Esophagus muscularis mucosa (tissue), 4 donors: ENCODE results near the gene ABCA1. TPM values are rescaled to one million over a fixed set of nuclear protein-coding genes. Genes with fewer than 3 reads are reported as not detected.

ENCODE experiments used
- DNase-seq: peaks from one replicate; pipeline ENCODE4 v3.0.0-alpha.2; 2017; ENCODE audit errors: extremely low spot score
- H3K27ac ChIP-seq, 4 donors: fragments of 200-600 bp; sonication (generic); replicated peaks in 1 of 4; 1 replicate in 3 of 4; 2 replicates in 1 of 4; pipeline ENCODE4 v1.5.1; 2016 to 2019; ENCODE audit warnings: mild to moderate bottlenecking in 1 of 4
- H3K27me3 ChIP-seq, 4 donors: fragments of 200-600 bp; sonication (generic); one replicate each; pipeline versions ENCODE4 v1.5.1 to v1.6.0; 2016 to 2019
- H3K36me3 ChIP-seq, 4 donors: fragments of 200-600 bp; sonication (generic); one replicate each; pipeline ENCODE4 v1.5.1; 2016 to 2019
- H3K4me1 ChIP-seq, 4 donors: fragments of 200-600 bp; sonication (generic); one replicate each; pipeline ENCODE4 v1.5.1; 2016 to 2019
- H3K4me3 ChIP-seq, 4 donors: fragments of 200-600 bp; sonication (generic); 1 replicate in 2 of 4; 2 replicates in 2 of 4; pipeline ENCODE4 v1.5.1; 2016 to 2019; ENCODE audit warnings: mild to moderate bottlenecking in 4 of 4, moderate library complexity in 1 of 4
- H3K9me3 ChIP-seq, 4 donors: fragments of 200-600 bp; sonication (generic); 1 replicate in 3 of 4; 2 replicates in 1 of 4; pipeline ENCODE4 v1.5.1; 2016 to 2019
- EP300 ChIP-seq: sonication (generic); formaldehyde crosslinking; IDR thresholded peaks from one replicate; pipeline ENCODE4 v1.6.1; 2017; ENCODE audit warnings: antibody characterized with exemption
- POLR2A ChIP-seq: fragments of 450-650 bp; IDR thresholded peaks from one replicate; pipeline ENCODE4 v1.6.1; 2017; ENCODE audit warnings: antibody characterized with exemption, moderate library complexity, mild to moderate bottlenecking, low read depth
- POLR2AphosphoS5 ChIP-seq, 2 donors: sonication (generic); formaldehyde crosslinking; IDR thresholded peaks; one replicate each; pipeline ENCODE4 v1.6.1; 2017; ENCODE audit warnings: antibody characterized with exemption in 2 of 2
- WGBS: methylation state at CpG from one replicate; pipeline ENCODE4 v1.1.5; 2018; 5-methylcytosine and 5-hydroxymethylcytosine counted together
- intact Hi-C: fragments of 100-400 bp; cut with DNase I; formaldehyde crosslinking; loops from one replicate; pipeline ENCODE4 v1.15.1; 2023
- total RNA-seq, 4 donors: library from RNA; depleted of rRNA; stranded (reverse); fragments of >200 nt; gene quantifications; one replicate each; pipeline versions ENCODE4 v1.1.0 to v1.2.1, GENCODE V29; 2016
- TF ChIP-seq, protein P1 (sequence below), 3 experiments: fragments of 200-600 bp in 2 of 3; fragments of 450-650 bp in 1 of 3; sonication (generic) in 2 of 3; IDR thresholded peaks; one replicate each; pipeline ENCODE4 v1.5.1; 2017 to 2019; ENCODE audit warnings: antibody characterized with exemption in 3 of 3, mild to moderate bottlenecking in 2 of 3, moderate library complexity in 1 of 3

ABCA1 gene
- total RNA-seq, 4 donors from 2014 or later = 47.8 to 73.9 (median 54.7) TPM

GRCh38 chr9:104974053-104974962 lies 46.4 kb upstream of the ABCA1 start:
- Histone ChIP-seq H3K9me3 (no peaks in the 10 kb centered on the region), H3K4me3 (no peak overlapping the region), H3K27me3 (no peaks in the 10 kb centered on the region), H3K36me3 (no peaks in the 10 kb centered on the region), H3K27ac (no peak overlapping the region), H3K4me1 (peaks cover 11 to 24% (median 22%) of the 10 kb centered on the region in 4 donors)
- intact Hi-C loops = loop anchor here (10.0 kb wide), 1 partner anchor 270 kb away; the partner anchor contains the start of gene SLC44A1
- DNase-seq = no peak
- WGBS = 71% methylated on average over 8 of the region's 8 CpGs
- TF ChIP-seq, protein P1, sequence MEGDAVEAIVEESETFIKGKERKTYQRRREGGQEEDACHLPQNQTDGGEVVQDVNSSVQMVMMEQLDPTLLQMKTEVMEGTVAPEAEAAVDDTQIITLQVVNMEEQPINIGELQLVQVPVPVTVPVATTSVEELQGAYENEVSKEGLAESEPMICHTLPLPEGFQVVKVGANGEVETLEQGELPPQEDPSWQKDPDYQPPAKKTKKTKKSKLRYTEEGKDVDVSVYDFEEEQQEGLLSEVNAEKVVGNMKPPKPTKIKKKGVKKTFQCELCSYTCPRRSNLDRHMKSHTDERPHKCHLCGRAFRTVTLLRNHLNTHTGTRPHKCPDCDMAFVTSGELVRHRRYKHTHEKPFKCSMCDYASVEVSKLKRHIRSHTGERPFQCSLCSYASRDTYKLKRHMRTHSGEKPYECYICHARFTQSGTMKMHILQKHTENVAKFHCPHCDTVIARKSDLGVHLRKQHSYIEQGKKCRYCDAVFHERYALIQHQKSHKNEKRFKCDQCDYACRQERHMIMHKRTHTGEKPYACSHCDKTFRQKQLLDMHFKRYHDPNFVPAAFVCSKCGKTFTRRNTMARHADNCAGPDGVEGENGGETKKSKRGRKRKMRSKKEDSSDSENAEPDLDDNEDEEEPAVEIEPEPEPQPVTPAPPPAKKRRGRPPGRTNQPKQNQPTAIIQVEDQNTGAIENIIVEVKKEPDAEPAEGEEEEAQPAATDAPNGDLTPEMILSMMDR (IDR thresholded peaks at IDR 0.05) = no peak
- TF ChIP-seq POLR2A (no peak), POLR2AphosphoS5 (IDR thresholded peaks at IDR 0.05) (no peak), EP300 (no peak)

GRCh38 chr9:104972242-104972866 lies 44.4 kb upstream of the ABCA1 start:
- peaks cover 20 to 40% (median 37%) of the 10 kb centered on the region in 4 donors for H3K4me1 ChIP-seq
- H3K27ac ChIP-seq = no peak overlapping the region
- H3K36me3 ChIP-seq = no peaks in the 10 kb centered on the region
- H3K4me3 ChIP-seq = no peak overlapping the region
- intact Hi-C loops = loop anchor here (10.0 kb wide), 1 partner anchor 272 kb away; the partner anchor contains the start of gene SLC44A1
- H3K9me3 ChIP-seq = no peaks in the 10 kb centered on the region
- TF ChIP-seq EP300 = no peak
- WGBS = 88% methylated on average over 4 of the region's 4 CpGs
- H3K27me3 ChIP-seq = no peaks in the 10 kb centered on the region
- no peak for DNase-seq

DNA sequence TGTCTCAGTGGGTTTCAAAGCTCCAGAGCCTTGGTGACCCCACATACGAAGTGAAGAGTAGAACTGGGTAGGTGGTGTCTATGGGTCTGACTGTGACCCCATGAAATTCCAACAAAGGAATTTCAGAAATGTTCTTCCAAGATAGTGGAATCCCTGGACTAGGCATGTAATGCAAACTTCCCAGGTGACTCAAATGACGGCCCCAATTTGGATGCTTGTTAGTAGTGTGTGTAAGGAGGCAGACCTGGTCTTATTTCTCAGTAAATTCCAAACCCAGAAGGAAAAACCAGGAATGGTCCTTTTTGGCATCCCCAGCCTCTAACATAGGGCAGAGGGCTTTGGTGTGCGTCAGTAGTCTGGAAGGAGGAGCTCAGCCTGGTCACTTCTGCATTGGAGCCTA lies 43.6 kb upstream of the ABCA1 start:
- H3K9me3 ChIP-seq = no peaks in the 10 kb centered on the region
- no peak overlapping the region for H3K4me3 ChIP-seq
- H3K36me3 ChIP-seq = no peaks in the 10 kb centered on the region
- H3K4me1 ChIP-seq = peaks cover 20 to 40% (median 37%) of the 10 kb centered on the region in 4 donors
- TF ChIP-seq POLR2AphosphoS5 (IDR thresholded peaks at IDR 0.05) (no peak), POLR2A (no peak), EP300 (no peak)
- TF ChIP-seq, protein P1 (IDR thresholded peaks at IDR 0.05) = no peak
- no peak for DNase-seq
- H3K27ac ChIP-seq = no peak overlapping the region
- no peaks in the 10 kb centered on the region for H3K27me3 ChIP-seq
- WGBS = 92% methylated on average over 3 of the region's 3 CpGs
- intact Hi-C loops = loop anchor here (10.0 kb wide), 1 partner anchor 273 kb away; the partner anchor contains the start of gene SLC44A1

DNA sequence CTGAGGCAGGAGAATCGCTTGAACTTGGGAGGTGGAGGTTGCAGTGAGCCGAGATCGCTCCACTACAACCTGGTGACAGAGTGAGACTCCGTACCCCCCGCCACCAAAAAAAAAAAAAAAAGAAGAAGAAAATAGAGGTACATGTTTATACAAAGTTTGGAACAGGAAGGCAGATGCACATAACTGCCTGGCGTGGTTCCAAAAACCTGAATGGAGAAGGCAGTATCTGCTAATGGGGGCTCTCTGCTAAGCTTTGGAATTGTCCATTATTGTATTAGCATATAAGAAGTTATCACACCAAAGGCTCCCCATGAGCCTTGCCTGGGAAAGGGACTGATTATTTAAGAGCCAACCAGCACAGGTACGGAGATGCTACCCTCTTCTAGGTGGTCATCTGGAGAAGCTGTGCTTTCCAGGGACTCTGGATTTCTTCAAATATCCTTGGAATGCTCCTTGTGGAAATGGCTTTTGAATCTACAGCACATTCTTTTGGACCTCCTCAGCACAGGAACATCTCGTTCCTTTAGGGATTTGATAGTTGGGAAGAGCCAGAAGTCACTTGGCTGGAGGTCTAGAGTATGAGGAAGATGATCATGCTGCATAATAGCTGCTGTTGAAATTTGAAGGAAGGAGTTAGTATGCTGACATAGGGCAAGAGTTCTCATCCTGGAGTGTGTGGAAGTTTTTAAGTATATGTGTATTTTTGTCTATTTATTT lies 42.5 kb upstream of the ABCA1 start:
- DNase-seq = no peak
- Histone ChIP-seq H3K36me3 (no peaks in the 10 kb centered on the region), H3K9me3 (no peaks in the 10 kb centered on the region), H3K4me3 (no peak overlapping the region), H3K4me1 (peaks cover 20 to 40% (median 37%) of the 10 kb centered on the region in 4 donors), H3K27ac (peak overlapping the region; percentile 13 to 93 (median 77)), H3K27me3 (no peaks in the 10 kb centered on the region)
- 76% methylated on average over 8 of the region's 8 CpGs for WGBS
- intact Hi-C loops = loop anchor here (10.0 kb wide), 1 partner anchor 274 kb away; the partner anchor contains the start of gene SLC44A1
- peak; percentile 71 to 88 for TF ChIP-seq POLR2AphosphoS5 (IDR thresholded peaks at IDR 0.05)
- TF ChIP-seq EP300 = peak; percentile 60
- TF ChIP-seq, protein P1 (IDR thresholded peaks at IDR 0.05) = no peak
- TF ChIP-seq POLR2A = no peak
